ENCODE measurements around the gene XAGE5. TPM values are rescaled to one million over a fixed set of nuclear protein-coding genes. Genes with fewer than 3 reads are reported as not detected.
"Not testable (repeated sequence)": the region's sequence is repeated elsewhere in the genome, so short reads cannot be mapped to it uniquely, and the experiment has no call there.

The XAGE5 gene
- total RNA-seq, 1 experiment from 2014 or later, result not detected

DNA sequence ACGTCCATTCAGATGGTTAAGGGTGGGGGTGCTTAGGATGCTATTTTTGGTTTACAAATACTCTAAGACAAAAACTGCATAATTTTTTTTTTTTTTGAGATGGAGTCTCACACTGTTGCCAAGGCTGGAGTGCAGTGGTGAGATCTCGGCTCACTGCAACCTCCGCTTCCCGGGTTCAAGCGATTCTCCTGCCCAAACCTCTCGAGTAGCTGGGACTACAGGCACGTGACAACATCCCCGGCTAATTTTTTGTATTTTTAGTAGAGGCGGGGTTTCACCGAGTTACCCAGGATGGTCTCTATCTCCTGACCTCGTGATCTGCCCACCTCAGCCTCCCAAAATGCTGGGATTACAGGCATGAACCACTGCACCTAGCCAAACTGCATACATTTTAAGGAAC, 37.6 kb upstream of the XAGE5 start:
- H4K5ac ChIP-seq (ENCODE audit: insufficient read length, low read depth, low read length); DNase-seq; H3K9ac ChIP-seq (ENCODE audit: extremely low read depth, insufficient read length, low read length); H2BK5ac ChIP-seq (ENCODE audit: insufficient read length, low read length); H2AFZ ChIP-seq (ENCODE audit: low read length); H3K27ac Mint-ChIP-seq; H3K9me3 ChIP-seq (ENCODE audit: control insufficient read depth, low read depth, low read length); H3K4me1 ChIP-seq (ENCODE audit: insufficient read depth, low read length); H3K4me3 Mint-ChIP-seq; H3K36me3 Mint-ChIP-seq (ENCODE audit: insufficient read depth in 1 of 3, low read depth in 3 of 3); H3T11ph ChIP-seq (ENCODE audit: low read length); H3K27me3 ChIP-seq (ENCODE audit: insufficient read depth, low read length); H3K4me1 Mint-ChIP-seq; H2BK20ac ChIP-seq (ENCODE audit: low read depth, low read length, poor library complexity, severe bottlenecking); H2BK12ac ChIP-seq (ENCODE audit: insufficient read length, low read depth, low read length); H2BK15ac ChIP-seq (ENCODE audit: low read depth, low read length); H3K23ac ChIP-seq (ENCODE audit: insufficient read length, low read depth, low read length); H3K79me2 ChIP-seq (ENCODE audit: insufficient read depth, low read length); H3K27me3 Mint-ChIP-seq (ENCODE audit: low read depth); H4K91ac ChIP-seq (ENCODE audit: insufficient read length, low read depth, low read length); H3K27ac ChIP-seq (ENCODE audit: insufficient read length, low read depth, low read length); H3K56ac ChIP-seq (ENCODE audit: insufficient read length, low read depth, low read length); H2AK5ac ChIP-seq (ENCODE audit: insufficient read length, low read length); H3K18ac ChIP-seq (ENCODE audit: insufficient read length, low read depth, low read length); H3K79me1 ChIP-seq (ENCODE audit: insufficient read depth, low read depth, low read length, poor library complexity, severe bottlenecking); H2BK120ac ChIP-seq (ENCODE audit: low read depth, low read length, poor library complexity, severe bottlenecking); H3K9me3 Mint-ChIP-seq; H3K4me2 ChIP-seq (ENCODE audit: insufficient read depth, insufficient read length, low read length); H3K23me2 ChIP-seq (ENCODE audit: insufficient read length, low read depth, low read length, poor library complexity, severe bottlenecking); H3K4ac ChIP-seq (ENCODE audit: low read depth, low read length); H4K20me1 ChIP-seq (ENCODE audit: control insufficient read depth, insufficient read depth, insufficient read length); H3K14ac ChIP-seq (ENCODE audit: insufficient read depth, low read length); H4K8ac ChIP-seq (replicated peaks; ENCODE audit: insufficient read length, low read depth, low read length): not testable (repeated sequence)
- WGBS (ENCODE audit: extremely low coverage, insufficient read length, low lambda C conversion rate), result no CpG with 5 or more reads among the region's 11 CpGs

DNA sequence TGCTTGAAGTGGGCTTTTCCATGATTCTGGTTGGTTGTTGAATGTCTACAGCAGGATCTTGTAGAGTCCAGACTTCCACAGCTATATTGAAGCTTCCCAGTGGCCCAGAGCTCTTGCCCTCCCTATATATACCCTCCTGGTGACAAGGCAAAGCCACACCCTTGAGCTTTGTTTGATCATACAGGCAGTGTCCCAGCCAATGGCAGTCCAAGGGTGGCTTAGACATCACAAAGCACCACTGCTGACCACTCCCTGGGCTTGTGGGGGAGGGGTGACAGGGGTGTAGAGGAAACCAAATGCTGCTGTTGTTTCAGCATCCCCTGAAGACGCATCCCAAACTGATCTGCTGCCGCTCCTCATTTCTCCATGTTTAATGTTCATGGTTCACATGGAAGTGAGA, 13.8 kb upstream of the XAGE5 start, which contains the start of gene SPANXN5:
TSS of gene SPANXN5 (minus strand) at position 101 of the 400 bp plus-strand sequence. CDS start at position 22, 79 bp downstream.
- not testable (repeated sequence) for H3K27ac ChIP-seq (ENCODE audit: insufficient read length, low read depth, low read length); H2BK12ac ChIP-seq (ENCODE audit: insufficient read length, low read depth, low read length); H3K56ac ChIP-seq (ENCODE audit: insufficient read length, low read depth, low read length); H4K5ac ChIP-seq (ENCODE audit: insufficient read length, low read depth, low read length); H3K27ac Mint-ChIP-seq; H3K14ac ChIP-seq (ENCODE audit: insufficient read depth, low read length); H2BK20ac ChIP-seq (ENCODE audit: low read depth, low read length, poor library complexity, severe bottlenecking); H2AFZ ChIP-seq (ENCODE audit: low read length); H3K4me1 ChIP-seq (ENCODE audit: insufficient read depth, low read length); H3K4me2 ChIP-seq (ENCODE audit: insufficient read depth, insufficient read length, low read length); H2BK15ac ChIP-seq (ENCODE audit: low read depth, low read length); H3K23ac ChIP-seq (ENCODE audit: insufficient read length, low read depth, low read length); H3K23me2 ChIP-seq (ENCODE audit: insufficient read length, low read depth, low read length, poor library complexity, severe bottlenecking); H3K4me1 Mint-ChIP-seq; H3K9ac ChIP-seq (ENCODE audit: extremely low read depth, insufficient read length, low read length); H3K27me3 ChIP-seq (ENCODE audit: insufficient read depth, low read length); H4K8ac ChIP-seq (replicated peaks; ENCODE audit: insufficient read length, low read depth, low read length); H4K91ac ChIP-seq (ENCODE audit: insufficient read length, low read depth, low read length); H3K36me3 Mint-ChIP-seq (ENCODE audit: insufficient read depth in 1 of 3, low read depth in 3 of 3); H3K18ac ChIP-seq (ENCODE audit: insufficient read length, low read depth, low read length); H3K27me3 Mint-ChIP-seq (ENCODE audit: low read depth); H2BK5ac ChIP-seq (ENCODE audit: insufficient read length, low read length); H3K4ac ChIP-seq (ENCODE audit: low read depth, low read length); H3T11ph ChIP-seq (ENCODE audit: low read length); DNase-seq; H3K79me2 ChIP-seq (ENCODE audit: insufficient read depth, low read length); H2BK120ac ChIP-seq (ENCODE audit: low read depth, low read length, poor library complexity, severe bottlenecking); H2AK5ac ChIP-seq (ENCODE audit: insufficient read length, low read length); H3K4me3 Mint-ChIP-seq; H4K20me1 ChIP-seq (ENCODE audit: control insufficient read depth, insufficient read depth, insufficient read length); H3K79me1 ChIP-seq (ENCODE audit: insufficient read depth, low read depth, low read length, poor library complexity, severe bottlenecking)
- WGBS (ENCODE audit: extremely low coverage, insufficient read length, low lambda C conversion rate), result no CpG with 5 or more reads among the region's 2 CpGs
- H3K9me3 Mint-ChIP-seq, result peaks cover 46 to 52% of the 10 kb centered on the region in 2 experiments
- peaks cover 14% of the 10 kb centered on the region for H3K9me3 ChIP-seq (ENCODE audit: control insufficient read depth, low read depth, low read length)

Data from H9 (cell line).